SJSA1 (cell line): ENCODE data around the gene KCNQ1OT1. TPM values are rescaled to one million over a fixed set of nuclear protein-coding genes. Genes with fewer than 3 reads are reported as not detected.

ENCODE experiments used
- DNase-seq, 2 experiments: peaks; one replicate each; pipeline ENCODE4 v3.0.0-alpha.2; 2015 to 2020; ENCODE audit warnings: low spot score in 2 of 2, low read depth in 1 of 2
- H3K27ac ChIP-seq: fragments of 250-450 bp; sonication (Bioruptor Pico); 2 replicates; pipeline ENCODE4 v1.5.1; 2020; ENCODE audit warnings: mild to moderate bottlenecking, moderate library complexity
- H3K27me3 ChIP-seq: fragments of 250-450 bp; sonication (Bioruptor Pico); replicated peaks from 2 replicates; pipeline ENCODE4 v1.5.1; 2020; ENCODE audit warnings: mild to moderate bottlenecking, moderate library complexity
- H3K36me3 ChIP-seq: fragments of 250-450 bp; sonication (Bioruptor Pico); 2 replicates; pipeline ENCODE4 v1.5.1; 2020; ENCODE audit warnings: mild to moderate bottlenecking
- H3K4me1 ChIP-seq: fragments of 250-450 bp; sonication (Bioruptor Pico); replicated peaks from 2 replicates; pipeline ENCODE4 v1.6.1; 2021; ENCODE audit warnings: mild to moderate bottlenecking
- H3K4me3 ChIP-seq: fragments of 250-450 bp; sonication (Bioruptor Pico); 2 replicates; pipeline ENCODE4 v1.5.1; 2020; ENCODE audit warnings: mild to moderate bottlenecking
- H3K9me3 ChIP-seq: fragments of 250-450 bp; sonication (Bioruptor Pico); replicated peaks from 2 replicates; pipeline ENCODE4 v1.5.1; 2020; ENCODE audit warnings: mild to moderate bottlenecking
- total RNA-seq: library from RNA; depleted of rRNA; stranded (reverse); fragments of >200 nt; shearing (Covaris generic); gene quantifications from 2 replicates; pipeline ENCODE4 v1.2.3, GENCODE V29; 2014

Gene KCNQ1OT1
- total RNA-seq, 1 experiment from 2014 or later, result 2.1 TPM

GRCh38 chr11:2698386-2699184 is 1.2 kb downstream of the KCNQ1OT1 start:
- Histone ChIP-seq H3K4me1 (peaks cover 25% of the 10 kb centered on the region), H3K27me3 (no peaks in the 10 kb centered on the region), H3K4me3 (peak overlapping the region; percentile 74), H3K27ac (no peak overlapping the region), H3K9me3 (no peaks in the 10 kb centered on the region), H3K36me3 (peaks cover 30% of the 10 kb centered on the region)
- DNase-seq, result peak in 1 of 2 experiments; percentile 18

- DNase-seq, result no peak
- H3K36me3 ChIP-seq, result peaks cover 34% of the 10 kb centered on the region
Measured at GRCh38 chr11:2697866-2698265, 1.9 kb downstream of the KCNQ1OT1 start.

GRCh38 chr11:2696455-2696854 is 3.3 kb downstream of the KCNQ1OT1 start:
- Histone ChIP-seq H3K27me3 (no peaks in the 10 kb centered on the region), H3K4me1 (peaks cover 25% of the 10 kb centered on the region), H3K27ac (no peak overlapping the region), H3K36me3 (peaks cover 39% of the 10 kb centered on the region), H3K9me3 (no peaks in the 10 kb centered on the region), H3K4me3 (no peak overlapping the region)
- no peak for DNase-seq

More at GRCh38 chr11:2697866-2698265, 1.9 kb downstream of the KCNQ1OT1 start:
- Histone ChIP-seq H3K27ac (no peak overlapping the region), H3K4me3 (peak overlapping the region; percentile 74), H3K9me3 (no peaks in the 10 kb centered on the region), H3K27me3 (no peaks in the 10 kb centered on the region), H3K4me1 (peaks cover 25% of the 10 kb centered on the region)

- Histone ChIP-seq H3K4me3 (no peak overlapping the region), H3K27ac (no peak overlapping the region), H3K36me3 (peaks cover 50% of the 10 kb centered on the region), H3K27me3 (no peaks in the 10 kb centered on the region), H3K9me3 (no peaks in the 10 kb centered on the region), H3K4me1 (peaks cover 15% of the 10 kb centered on the region)
- no peak for DNase-seq
Measured at GRCh38 chr11:2694995-2695939, 4.5 kb downstream of the KCNQ1OT1 start.

GRCh38 chr11:2694495-2694894 is 5.3 kb downstream of the KCNQ1OT1 start:
- no peaks in the 10 kb centered on the region for H3K9me3 ChIP-seq
- peaks cover 54% of the 10 kb centered on the region for H3K36me3 ChIP-seq
- peaks cover 14% of the 10 kb centered on the region for H3K4me1 ChIP-seq
- no peak overlapping the region for H3K27ac ChIP-seq
- no peaks in the 10 kb centered on the region for H3K27me3 ChIP-seq
- DNase-seq, result no peak
- no peak overlapping the region for H3K4me3 ChIP-seq

GRCh38 chr11:2693271-2694261 is 6.2 kb downstream of the KCNQ1OT1 start:
- Histone ChIP-seq H3K36me3 (peaks cover 62% of the 10 kb centered on the region), H3K27ac (no peak overlapping the region), H3K4me1 (peaks cover 14% of the 10 kb centered on the region), H3K4me3 (no peak overlapping the region), H3K27me3 (no peaks in the 10 kb centered on the region), H3K9me3 (no peaks in the 10 kb centered on the region)
- no peak for DNase-seq

GRCh38 chr11:2691991-2692875 is 7.6 kb downstream of the KCNQ1OT1 start:
- DNase-seq, result no peak
- H3K27ac ChIP-seq, result no peak overlapping the region
- H3K27me3 ChIP-seq, result no peaks in the 10 kb centered on the region
- H3K36me3 ChIP-seq, result peaks cover 71% of the 10 kb centered on the region
- H3K4me1 ChIP-seq, result 0 out of 2 replicates have a peak, but pooled peaks cover 1% of the 10 kb centered on the region
- H3K4me3 ChIP-seq, result no peak overlapping the region
- no peaks in the 10 kb centered on the region for H3K9me3 ChIP-seq

GRCh38 chr11:2691355-2691761 is 8.4 kb downstream of the KCNQ1OT1 start:
- no peak overlapping the region for H3K4me3 ChIP-seq
- H3K9me3 ChIP-seq, result no peaks in the 10 kb centered on the region
- peaks cover 76% of the 10 kb centered on the region for H3K36me3 ChIP-seq
- H3K27me3 ChIP-seq, result no peaks in the 10 kb centered on the region
- DNase-seq, result no peak
- H3K4me1 ChIP-seq, result no peaks in the 10 kb centered on the region
- no peak overlapping the region for H3K27ac ChIP-seq

- Histone ChIP-seq H3K4me3 (no peak overlapping the region), H3K36me3 (peaks cover 72% of the 10 kb centered on the region), H3K9me3 (no peaks in the 10 kb centered on the region), H3K27me3 (no peaks in the 10 kb centered on the region), H3K4me1 (no peaks in the 10 kb centered on the region), H3K27ac (no peak overlapping the region)
- no peak for DNase-seq
Measured at GRCh38 chr11:2690596-2691354, 9.0 kb downstream of the KCNQ1OT1 start.

- H3K27me3 ChIP-seq, result no peaks in the 10 kb centered on the region
- H3K4me1 ChIP-seq, result no peaks in the 10 kb centered on the region
- H3K9me3 ChIP-seq, result no peaks in the 10 kb centered on the region
- DNase-seq, result no peak
- H3K27ac ChIP-seq, result no peak overlapping the region
- peaks cover 73% of the 10 kb centered on the region for H3K36me3 ChIP-seq
- no peak overlapping the region for H3K4me3 ChIP-seq
Measured at GRCh38 chr11:2689651-2690575, 9.9 kb downstream of the KCNQ1OT1 start.
